ENCODE data around the gene ACSF3. TPM values are rescaled to one million over a fixed set of nuclear protein-coding genes. Genes with fewer than 3 reads are reported as not detected.

Gene ACSF3
- polyA plus RNA-seq, 1 donor from 2014 or later = 20.8 TPM

GRCh38 chr16:89079434-89079980 is 14.1 kb upstream of the ACSF3 start:
- Histone ChIP-seq H3K9me2 (ENCODE audit: insufficient read depth, low read length) (no peaks in the 10 kb centered on the region), H2AFZ (ENCODE audit: low read depth, low read length) (no peak overlapping the region), H3K4me3 (ENCODE audit: low read length) (no peak overlapping the region), H3K9ac (ENCODE audit: low read length) (no peak overlapping the region), H3K36me3 (ENCODE audit: insufficient read depth, low read length) (no peaks in the 10 kb centered on the region), H3K79me2 (replicated peaks; ENCODE audit: insufficient read depth, low read length) (no peaks in the 10 kb centered on the region), H3K9me3 (ENCODE audit: low read length) (no peaks in the 10 kb centered on the region), H3K4me2 (ENCODE audit: low read length) (no peak overlapping the region), H4K20me1 (ENCODE audit: insufficient read depth) (no peaks in the 10 kb centered on the region), H3K27ac (ENCODE audit: low read length) (no peak overlapping the region), H3F3A (ENCODE audit: insufficient read depth, low read length, poor library complexity, severe bottlenecking) (no peaks in the 10 kb centered on the region), H3K27me3 (ENCODE audit: insufficient read depth, low read depth, low read length) (no peaks in the 10 kb centered on the region)
- TF ChIP-seq EP300 (conservative IDR thresholded peaks at IDR 0.05; ENCODE audit: poor library complexity, severe bottlenecking) (no peak), POLR2AphosphoS5 (IDR thresholded peaks at IDR 0.05) (no peak), CTCF (IDR thresholded peaks at IDR 0.05; ENCODE audit: poor library complexity, severe bottlenecking) (no peak), TAF1 (IDR thresholded peaks at IDR 0.05; ENCODE audit: low read depth) (no peak), MXI1 (conservative IDR thresholded peaks at IDR 0.05; ENCODE audit: poor library complexity, severe bottlenecking) (no peak), EZH2 (IDR thresholded peaks at IDR 0.05; ENCODE audit: borderline replicate concordance, insufficient read depth, low read length, poor library complexity, severe bottlenecking) (no peak), RAD21 (conservative IDR thresholded peaks at IDR 0.05) (no peak), SMC3 (conservative IDR thresholded peaks at IDR 0.05; ENCODE audit: poor library complexity) (no peak), REST (IDR thresholded peaks at IDR 0.05; ENCODE audit: borderline replicate concordance) (no peak)

GRCh38 chr16:89080196-89080853 is 13.3 kb upstream of the ACSF3 start:
- no peak for TF ChIP-seq POLR2AphosphoS5 (IDR thresholded peaks at IDR 0.05)
- TF ChIP-seq MXI1 (conservative IDR thresholded peaks at IDR 0.05; ENCODE audit: poor library complexity, severe bottlenecking) = no peak
- Histone ChIP-seq H4K20me1 (ENCODE audit: insufficient read depth) (no peaks in the 10 kb centered on the region), H3K36me3 (ENCODE audit: insufficient read depth, low read length) (no peaks in the 10 kb centered on the region), H3F3A (ENCODE audit: insufficient read depth, low read length, poor library complexity, severe bottlenecking) (no peaks in the 10 kb centered on the region), H3K4me3 (ENCODE audit: low read length) (no peak overlapping the region), H2AFZ (ENCODE audit: low read depth, low read length) (no peak overlapping the region), H3K27me3 (ENCODE audit: insufficient read depth, low read depth, low read length) (no peaks in the 10 kb centered on the region), H3K4me2 (ENCODE audit: low read length) (no peak overlapping the region), H3K27ac (ENCODE audit: low read length) (no peak overlapping the region), H3K9me2 (ENCODE audit: insufficient read depth, low read length) (no peaks in the 10 kb centered on the region), H3K9me3 (ENCODE audit: low read length) (no peaks in the 10 kb centered on the region), H3K9ac (ENCODE audit: low read length) (no peak overlapping the region), H3K79me2 (replicated peaks; ENCODE audit: insufficient read depth, low read length) (no peaks in the 10 kb centered on the region)

Data from neural cell (in vitro differentiated cells).